HG03108 (cell line): ENCODE data around the gene CD276.

Experiments
- ATAC-seq: cut with Tn5 transposase; IDR thresholded peaks from one replicate; pipeline ENCODE4 v1.9.1; 2021; ENCODE audit warnings: moderate library complexity; ENCODE audit not compliant: unreplicated experiment

Gene CD276

DNA sequence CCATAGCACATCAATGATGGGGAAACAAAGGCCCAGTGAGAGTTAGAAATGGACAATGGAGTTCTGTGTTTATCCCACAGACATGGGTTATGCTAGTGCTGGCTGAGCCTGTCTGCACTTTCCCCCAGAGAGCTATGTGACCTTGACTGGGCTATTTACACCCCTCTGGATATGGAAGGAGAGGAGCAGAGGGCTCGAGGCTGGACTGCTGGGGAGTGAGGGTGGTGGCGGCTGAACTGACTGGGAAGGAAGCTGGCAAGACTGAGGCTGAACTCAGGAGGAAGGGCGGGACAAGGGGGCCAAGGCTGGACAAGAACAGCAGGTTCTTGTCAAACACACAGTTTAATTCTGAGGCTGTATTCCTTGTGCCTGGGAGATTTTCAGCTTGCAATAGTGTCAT, 79.7 kb downstream of the CD276 start:
- no peak for ATAC-seq
